ENCODE data around the gene ANTXR2.

GRCh38 chr4:79998201-79998600 is 74.8 kb downstream of the ANTXR2 start:
- TF ChIP-seq FOS (IDR thresholded peaks at IDR 0.05; ENCODE audit: extremely low read depth, insufficient read length) (no peak), THRAP3 (IDR thresholded peaks at IDR 0.05; ENCODE audit: borderline replicate concordance) (no peak), NRF1 (conservative IDR thresholded peaks at IDR 0.05 in 1 of 2, IDR thresholded peaks at IDR 0.05 in 1 of 2) (no peak), CBFA2T3 (IDR thresholded peaks at IDR 0.05) (no peak), KLF1 (tag; IDR thresholded peaks at IDR 0.05) (no peak), SMARCB1 (IDR thresholded peaks at IDR 0.05; ENCODE audit: insufficient read length, low read depth) (no peak), PHB2 (IDR thresholded peaks at IDR 0.05; ENCODE audit: low read depth) (no peak), YY1 (IDR thresholded peaks at IDR 0.05; ENCODE audit: borderline replicate concordance in 1 of 3, control insufficient read depth in 1 of 3, extremely low read depth in 1 of 3, insufficient read depth in 3 of 3, insufficient read length in 1 of 3, insufficient replicate concordance in 2 of 3, low read depth in 1 of 3, low read length in 2 of 3) (no peak), TBL1XR1 (IDR thresholded peaks at IDR 0.05; ENCODE audit: low read length in 2 of 2) (no peak), GATA2 (CRISPR knock-in tag; IDR thresholded peaks at IDR 0.05) (no peak)
- TF ChIP-seq, protein P1, sequence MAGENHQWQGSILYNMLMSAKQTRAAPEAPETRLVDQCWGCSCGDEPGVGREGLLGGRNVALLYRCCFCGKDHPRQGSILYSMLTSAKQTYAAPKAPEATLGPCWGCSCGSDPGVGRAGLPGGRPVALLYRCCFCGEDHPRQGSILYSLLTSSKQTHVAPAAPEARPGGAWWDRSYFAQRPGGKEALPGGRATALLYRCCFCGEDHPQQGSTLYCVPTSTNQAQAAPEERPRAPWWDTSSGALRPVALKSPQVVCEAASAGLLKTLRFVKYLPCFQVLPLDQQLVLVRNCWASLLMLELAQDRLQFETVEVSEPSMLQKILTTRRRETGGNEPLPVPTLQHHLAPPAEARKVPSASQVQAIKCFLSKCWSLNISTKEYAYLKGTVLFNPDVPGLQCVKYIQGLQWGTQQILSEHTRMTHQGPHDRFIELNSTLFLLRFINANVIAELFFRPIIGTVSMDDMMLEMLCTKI (IDR thresholded peaks at IDR 0.05; ENCODE audit: partially characterized antibody): no peak
- TF ChIP-seq, protein P2, sequence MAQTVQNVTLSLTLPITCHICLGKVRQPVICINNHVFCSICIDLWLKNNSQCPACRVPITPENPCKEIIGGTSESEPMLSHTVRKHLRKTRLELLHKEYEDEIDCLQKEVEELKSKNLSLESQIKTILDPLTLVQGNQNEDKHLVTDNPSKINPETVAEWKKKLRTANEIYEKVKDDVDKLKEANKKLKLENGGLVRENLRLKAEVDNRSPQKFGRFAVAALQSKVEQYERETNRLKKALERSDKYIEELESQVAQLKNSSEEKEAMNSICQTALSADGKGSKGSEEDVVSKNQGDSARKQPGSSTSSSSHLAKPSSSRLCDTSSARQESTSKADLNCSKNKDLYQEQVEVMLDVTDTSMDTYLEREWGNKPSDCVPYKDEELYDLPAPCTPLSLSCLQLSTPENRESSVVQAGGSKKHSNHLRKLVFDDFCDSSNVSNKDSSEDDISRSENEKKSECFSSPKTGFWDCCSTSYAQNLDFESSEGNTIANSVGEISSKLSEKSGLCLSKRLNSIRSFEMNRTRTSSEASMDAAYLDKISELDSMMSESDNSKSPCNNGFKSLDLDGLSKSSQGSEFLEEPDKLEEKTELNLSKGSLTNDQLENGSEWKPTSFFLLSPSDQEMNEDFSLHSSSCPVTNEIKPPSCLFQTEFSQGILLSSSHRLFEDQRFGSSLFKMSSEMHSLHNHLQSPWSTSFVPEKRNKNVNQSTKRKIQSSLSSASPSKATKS (CRISPR knock-in tag; IDR thresholded peaks at IDR 0.05): no peak
- TF ChIP-seq, protein P3, sequence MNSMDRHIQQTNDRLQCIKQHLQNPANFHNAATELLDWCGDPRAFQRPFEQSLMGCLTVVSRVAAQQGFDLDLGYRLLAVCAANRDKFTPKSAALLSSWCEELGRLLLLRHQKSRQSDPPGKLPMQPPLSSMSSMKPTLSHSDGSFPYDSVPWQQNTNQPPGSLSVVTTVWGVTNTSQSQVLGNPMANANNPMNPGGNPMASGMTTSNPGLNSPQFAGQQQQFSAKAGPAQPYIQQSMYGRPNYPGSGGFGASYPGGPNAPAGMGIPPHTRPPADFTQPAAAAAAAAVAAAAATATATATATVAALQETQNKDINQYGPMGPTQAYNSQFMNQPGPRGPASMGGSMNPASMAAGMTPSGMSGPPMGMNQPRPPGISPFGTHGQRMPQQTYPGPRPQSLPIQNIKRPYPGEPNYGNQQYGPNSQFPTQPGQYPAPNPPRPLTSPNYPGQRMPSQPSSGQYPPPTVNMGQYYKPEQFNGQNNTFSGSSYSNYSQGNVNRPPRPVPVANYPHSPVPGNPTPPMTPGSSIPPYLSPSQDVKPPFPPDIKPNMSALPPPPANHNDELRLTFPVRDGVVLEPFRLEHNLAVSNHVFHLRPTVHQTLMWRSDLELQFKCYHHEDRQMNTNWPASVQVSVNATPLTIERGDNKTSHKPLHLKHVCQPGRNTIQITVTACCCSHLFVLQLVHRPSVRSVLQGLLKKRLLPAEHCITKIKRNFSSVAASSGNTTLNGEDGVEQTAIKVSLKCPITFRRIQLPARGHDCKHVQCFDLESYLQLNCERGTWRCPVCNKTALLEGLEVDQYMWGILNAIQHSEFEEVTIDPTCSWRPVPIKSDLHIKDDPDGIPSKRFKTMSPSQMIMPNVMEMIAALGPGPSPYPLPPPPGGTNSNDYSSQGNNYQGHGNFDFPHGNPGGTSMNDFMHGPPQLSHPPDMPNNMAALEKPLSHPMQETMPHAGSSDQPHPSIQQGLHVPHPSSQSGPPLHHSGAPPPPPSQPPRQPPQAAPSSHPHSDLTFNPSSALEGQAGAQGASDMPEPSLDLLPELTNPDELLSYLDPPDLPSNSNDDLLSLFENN (IDR thresholded peaks at IDR 0.05; ENCODE audit: low read depth in 2 of 2, low read length in 2 of 2): no peak

Measured in K562 (cell line).